ENCODE data around the gene CSK. TPM values are rescaled to one million over a fixed set of nuclear protein-coding genes. Genes with fewer than 3 reads are reported as not detected.

The CSK gene
- total RNA-seq, 2 experiments from 2014 or later: 112 to 355 TPM

DNA sequence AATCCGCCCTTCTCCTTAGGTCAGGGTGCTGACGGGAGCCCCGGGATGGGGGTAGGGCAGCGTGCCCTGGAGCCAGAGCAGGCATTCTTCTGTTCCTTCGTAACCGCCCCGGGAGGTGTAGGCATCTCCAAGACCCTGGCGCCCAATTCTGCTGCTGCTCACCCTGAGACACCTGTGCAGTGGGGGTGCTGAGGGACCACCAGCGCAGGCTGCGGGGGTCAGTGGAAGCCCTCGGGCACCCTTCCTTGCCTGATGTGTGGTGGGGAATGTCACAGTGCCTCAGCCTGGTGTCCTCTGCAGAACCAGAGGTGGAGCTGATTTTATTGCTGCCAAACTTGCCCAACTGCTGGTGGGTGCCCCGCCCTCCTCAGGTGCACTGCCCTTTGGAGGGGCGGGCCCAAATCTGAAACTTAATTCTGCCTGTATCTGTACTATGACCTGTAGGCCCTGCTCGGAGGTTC is 7.3 kb downstream of the CSK start:
- CTCF ChIA-PET (ENCODE audit: unreplicated experiment): interaction anchor here (0.5 to 0.9 kb wide), 2 partner anchors 10 to 15 kb away, joined by 3 read pairs; no protein-coding TSS in a partner anchor
- Histone ChIP-seq H3K4me2 (ENCODE audit: low read length) (peak overlapping the region; percentile 92), H2AFZ (ENCODE audit: low read length) (no peak overlapping the region), H3K9me2 (ENCODE audit: insufficient read depth, low read length) (no peaks in the 10 kb centered on the region), H3K79me2 (ENCODE audit: insufficient read depth, low read depth, low read length) (peaks cover 92% of the 10 kb centered on the region), H3K4me3 (ENCODE audit: low read depth, low read length, poor library complexity, severe bottlenecking) (peak overlapping the region; percentile 97), H3K4me1 (ENCODE audit: insufficient read depth, low read length, poor library complexity, severe bottlenecking) (peaks cover 97% of the 10 kb centered on the region), H3K27ac (ENCODE audit: low read depth, low read length, poor library complexity, severe bottlenecking) (peak overlapping the region; percentile 99), H3K36me3 (ENCODE audit: insufficient read depth, low read length) (peaks cover 80% of the 10 kb centered on the region), H3K9me3 (ENCODE audit: low read length) (no peaks in the 10 kb centered on the region), H4K20me1 (ENCODE audit: insufficient read depth, low read length) (peaks cover 30% of the 10 kb centered on the region; the same call in 1 of the 2 replicates)
- POLR2A ChIA-PET: interaction anchor here (2.5 to 11.8 kb wide), 2 partner anchors 8 to 13 kb away, joined by 16 to 221 read pairs; partner anchors contain the start of gene CSK
- intact Hi-C loops (cut with micrococcal nuclease; ENCODE audit: unreplicated experiment): loop anchor here (5.0 kb wide), 2 partner anchors 218 to 663 kb away; partner anchors contain the start of gene SIN3A
- DNase-seq (ENCODE audit: low spot score): peak; percentile 72
- TF ChIP-seq EZH2phosphoT487 (IDR thresholded peaks at IDR 0.05; ENCODE audit: borderline replicate concordance, low read depth, low read length): no peak
- TF ChIP-seq, protein P1, sequence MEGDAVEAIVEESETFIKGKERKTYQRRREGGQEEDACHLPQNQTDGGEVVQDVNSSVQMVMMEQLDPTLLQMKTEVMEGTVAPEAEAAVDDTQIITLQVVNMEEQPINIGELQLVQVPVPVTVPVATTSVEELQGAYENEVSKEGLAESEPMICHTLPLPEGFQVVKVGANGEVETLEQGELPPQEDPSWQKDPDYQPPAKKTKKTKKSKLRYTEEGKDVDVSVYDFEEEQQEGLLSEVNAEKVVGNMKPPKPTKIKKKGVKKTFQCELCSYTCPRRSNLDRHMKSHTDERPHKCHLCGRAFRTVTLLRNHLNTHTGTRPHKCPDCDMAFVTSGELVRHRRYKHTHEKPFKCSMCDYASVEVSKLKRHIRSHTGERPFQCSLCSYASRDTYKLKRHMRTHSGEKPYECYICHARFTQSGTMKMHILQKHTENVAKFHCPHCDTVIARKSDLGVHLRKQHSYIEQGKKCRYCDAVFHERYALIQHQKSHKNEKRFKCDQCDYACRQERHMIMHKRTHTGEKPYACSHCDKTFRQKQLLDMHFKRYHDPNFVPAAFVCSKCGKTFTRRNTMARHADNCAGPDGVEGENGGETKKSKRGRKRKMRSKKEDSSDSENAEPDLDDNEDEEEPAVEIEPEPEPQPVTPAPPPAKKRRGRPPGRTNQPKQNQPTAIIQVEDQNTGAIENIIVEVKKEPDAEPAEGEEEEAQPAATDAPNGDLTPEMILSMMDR (conservative IDR thresholded peaks at IDR 0.05; ENCODE audit: low read length): no peak
- no TSS peak for BruUV-seq (replicated peaks)

DNA sequence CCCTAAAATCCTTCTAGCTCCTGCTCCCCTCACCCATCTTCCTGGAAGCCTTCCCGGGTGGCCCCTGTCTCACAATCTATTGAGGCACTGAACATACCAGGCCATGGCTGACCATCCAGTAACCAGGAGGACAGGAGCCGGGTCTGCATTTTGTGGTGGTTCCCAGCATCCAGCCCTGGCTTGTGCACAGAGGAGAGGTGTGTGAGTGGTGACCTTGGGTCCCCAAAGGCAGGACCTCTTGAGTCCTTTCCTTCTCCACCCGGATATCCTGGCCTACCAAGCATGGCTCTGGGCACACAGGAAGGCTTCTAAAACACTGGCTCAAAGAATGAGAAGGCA is 7.8 kb downstream of the CSK start:
- POLR2A ChIA-PET: interaction anchor here (1.0 to 11.8 kb wide), 2 partner anchors 8 to 13 kb away, joined by 3 to 221 read pairs; partner anchors contain the start of gene CSK

More for the DNA sequence above, 7.8 kb downstream of the CSK start:
- Histone ChIP-seq H3K4me1 (ENCODE audit: insufficient read depth, low read length, poor library complexity, severe bottlenecking) (peaks cover 97% of the 10 kb centered on the region), H4K20me1 (ENCODE audit: insufficient read depth, low read length) (peaks cover 34% of the 10 kb centered on the region; the same call in 1 of the 2 replicates), H3K4me2 (ENCODE audit: low read length) (peak overlapping the region; percentile 92), H3K36me3 (ENCODE audit: insufficient read depth, low read length) (peaks cover 81% of the 10 kb centered on the region), H3K4me3 (ENCODE audit: low read depth, low read length, poor library complexity, severe bottlenecking) (peak overlapping the region; percentile 97), H2AFZ (ENCODE audit: low read length) (no peak overlapping the region), H3K27ac (ENCODE audit: low read depth, low read length, poor library complexity, severe bottlenecking) (peak overlapping the region; percentile 99), H3K9me2 (ENCODE audit: insufficient read depth, low read length) (no peaks in the 10 kb centered on the region), H3K9me3 (ENCODE audit: low read length) (no peaks in the 10 kb centered on the region), H3K79me2 (ENCODE audit: insufficient read depth, low read depth, low read length) (peaks cover 92% of the 10 kb centered on the region)
- no peak for DNase-seq (ENCODE audit: low spot score)
- CTCF ChIA-PET (ENCODE audit: unreplicated experiment): interaction anchor here (0.5 to 0.9 kb wide), 2 partner anchors 11 to 15 kb away, joined by 3 read pairs; no protein-coding TSS in a partner anchor
- BruUV-seq (replicated peaks): no TSS peak
- TF ChIP-seq EZH2phosphoT487 (IDR thresholded peaks at IDR 0.05; ENCODE audit: borderline replicate concordance, low read depth, low read length): no peak
- TF ChIP-seq, protein P1 (conservative IDR thresholded peaks at IDR 0.05; ENCODE audit: low read length): no peak
- intact Hi-C loops (cut with micrococcal nuclease; ENCODE audit: unreplicated experiment): loop anchor here (1.0 to 5.0 kb wide), 3 partner anchors 8 to 663 kb away; partner anchors contain the start of gene SIN3A

Measured in OCI-LY7 (cell line).